HG02759 (cell line): Measurements from ENCODE around the gene CLDN3.

ENCODE experiments used
- ATAC-seq: cut with Tn5 transposase; IDR thresholded peaks from one replicate; pipeline ENCODE4 v1.9.1; 2021; ENCODE audit warnings: mild to moderate bottlenecking, moderate library complexity; ENCODE audit not compliant: unreplicated experiment

Gene CLDN3

DNA sequence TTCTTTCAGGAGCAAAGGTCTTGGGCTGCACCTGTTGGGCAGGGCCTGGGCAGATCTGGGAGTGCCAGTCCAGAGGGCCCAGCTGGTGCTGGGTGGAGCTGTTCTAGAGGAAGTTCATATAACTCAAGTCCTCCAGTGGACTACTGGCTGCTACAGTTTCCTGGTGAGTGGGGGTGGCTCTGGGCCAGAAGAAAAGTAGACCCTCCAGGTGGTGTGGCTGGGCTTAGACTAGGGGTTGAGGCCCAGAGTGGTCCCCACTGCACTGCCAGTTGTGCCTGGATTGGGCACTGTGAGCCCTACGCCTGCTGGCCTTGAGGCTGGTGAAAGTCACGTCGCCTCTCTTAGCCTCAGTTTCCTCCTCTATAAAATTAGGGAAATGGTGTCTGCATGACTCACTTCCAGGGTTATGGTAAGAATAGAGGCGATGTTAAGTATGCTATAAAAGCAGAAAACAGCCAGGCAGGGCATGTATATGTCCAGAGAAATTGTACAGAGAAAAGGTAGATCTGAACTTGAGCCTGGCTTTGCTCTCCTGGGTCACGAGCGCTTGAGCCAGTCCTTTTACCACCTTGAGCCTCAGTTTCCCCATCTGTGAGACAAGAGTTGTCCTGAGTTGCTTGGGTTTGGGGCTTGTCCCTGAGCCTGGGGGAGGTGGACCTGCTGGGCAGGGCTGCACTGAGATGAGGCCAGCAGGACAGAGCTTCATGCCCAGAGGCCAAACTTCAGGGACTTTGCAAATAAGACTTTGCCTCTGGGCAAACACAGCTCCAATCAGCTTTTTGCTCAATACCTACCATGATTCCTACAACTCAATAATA, 3.8 kb upstream of the CLDN3 start:
- no peak for ATAC-seq

DNA sequence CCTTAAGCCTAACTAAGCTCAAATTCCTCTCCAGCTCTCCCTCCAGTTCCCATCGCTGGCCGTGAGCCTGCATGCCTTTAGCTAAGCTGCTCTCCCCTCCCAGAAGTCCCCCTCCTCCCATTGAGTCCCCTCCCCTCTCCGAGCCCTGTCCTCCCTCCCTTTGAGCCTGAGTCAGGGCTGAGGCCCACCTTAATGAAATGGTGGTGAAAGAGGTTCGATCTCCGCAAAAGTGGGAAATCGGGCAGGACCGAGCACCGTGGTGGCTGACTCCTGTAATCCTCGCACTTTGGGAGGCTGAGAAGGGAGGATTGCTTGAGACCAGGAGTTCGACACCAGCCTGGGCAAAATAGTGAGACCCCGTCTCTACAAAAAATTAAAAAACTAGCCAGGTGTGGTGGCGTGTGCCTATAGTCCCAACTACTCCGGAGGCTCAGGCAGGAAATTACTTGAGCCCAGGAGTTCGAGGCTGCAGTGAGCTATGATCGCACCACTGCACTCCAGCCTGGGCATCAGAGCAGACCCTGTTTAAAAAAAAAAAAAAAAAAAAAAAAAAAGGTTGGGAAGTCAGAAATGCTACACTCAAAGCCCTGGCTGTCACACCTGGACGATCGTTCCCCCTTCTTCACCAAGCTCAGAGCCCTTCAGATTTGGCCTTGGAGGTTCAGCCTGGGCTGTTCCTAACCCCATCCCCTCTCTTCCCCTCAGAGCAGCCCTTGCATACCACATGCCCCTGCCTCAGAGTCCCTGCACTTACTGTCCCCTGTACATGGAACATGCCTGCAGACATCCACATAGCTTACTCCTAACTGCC, 995 bp upstream of the CLDN3 start:
- no peak for ATAC-seq

DNA sequence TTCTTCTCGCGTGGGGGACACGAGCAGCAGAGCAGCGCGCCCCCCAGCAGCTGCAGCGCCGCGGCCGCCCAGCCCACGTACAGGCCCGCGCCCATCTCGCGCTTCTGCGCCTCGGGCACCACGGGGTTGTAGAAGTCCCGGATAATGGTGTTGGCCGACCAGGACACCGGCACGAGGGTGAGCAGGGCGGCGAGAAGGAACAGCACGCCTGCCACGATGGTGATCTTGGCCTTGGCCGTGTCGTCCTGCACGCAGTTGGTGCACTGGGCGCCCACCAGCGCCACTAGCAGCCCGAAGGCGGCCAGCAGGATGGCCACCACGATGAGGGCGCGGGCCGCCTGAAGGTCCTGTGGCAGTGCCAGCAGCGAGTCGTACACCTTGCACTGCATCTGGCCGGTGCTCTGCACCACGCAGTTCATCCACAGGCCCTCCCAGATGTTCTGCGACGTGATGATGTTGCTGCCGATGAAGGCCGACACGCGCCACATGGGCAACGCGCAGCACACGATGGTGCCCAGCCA, 529 bp downstream of the CLDN3 start:
- ATAC-seq: no peak

DNA sequence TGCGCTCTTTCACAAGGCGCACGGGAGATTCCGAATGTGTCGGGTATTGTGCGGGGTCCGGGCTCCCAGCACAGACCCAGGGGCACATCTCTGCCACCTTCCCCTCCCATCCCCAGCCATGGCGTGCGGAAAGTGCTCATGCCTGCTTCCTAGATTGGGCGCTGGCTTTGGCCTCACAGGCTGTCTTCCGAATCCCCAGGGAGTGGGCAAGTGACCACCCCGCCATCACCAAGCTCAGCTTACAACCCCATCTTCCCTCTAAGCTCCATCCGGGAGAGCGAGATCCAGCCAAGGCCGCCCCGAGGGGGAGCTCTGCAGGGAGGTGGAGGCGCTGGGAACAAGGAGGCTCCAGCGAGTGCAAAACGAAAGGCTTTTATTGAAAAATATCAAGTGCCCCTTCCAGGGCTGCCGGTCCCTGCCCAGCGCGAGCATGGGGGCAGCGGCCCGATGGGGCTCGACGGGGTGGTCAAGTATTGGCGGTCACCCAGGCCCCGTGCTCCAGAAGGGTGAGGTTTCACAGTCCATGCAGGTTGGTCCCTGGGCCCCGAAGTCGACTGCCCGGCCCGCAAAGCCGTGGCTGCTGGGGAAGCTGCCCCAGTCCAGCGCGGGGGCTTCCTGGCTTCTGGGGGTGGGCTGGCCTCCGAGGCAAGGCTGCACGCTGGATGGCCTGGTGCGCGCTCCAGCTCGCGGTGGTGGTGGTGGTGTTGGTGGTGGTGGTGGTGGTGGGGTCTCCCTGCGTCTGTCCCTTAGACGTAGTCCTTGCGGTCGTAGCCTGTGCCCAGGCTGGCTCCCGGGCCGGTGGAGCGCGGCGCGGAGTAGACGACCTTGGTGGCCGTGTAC, 1.2 kb downstream of the CLDN3 start:
- no peak for ATAC-seq

- ATAC-seq: no peak
Observed at GRCh38 chr7:73766556-73767229, 3.4 kb downstream of the CLDN3 start.

- no peak for ATAC-seq
Observed at GRCh38 chr7:73762659-73762999, 7.4 kb downstream of the CLDN3 start.

- ATAC-seq: no peak
Observed at GRCh38 chr7:73761854-73762658, 8.0 kb downstream of the CLDN3 start.

DNA sequence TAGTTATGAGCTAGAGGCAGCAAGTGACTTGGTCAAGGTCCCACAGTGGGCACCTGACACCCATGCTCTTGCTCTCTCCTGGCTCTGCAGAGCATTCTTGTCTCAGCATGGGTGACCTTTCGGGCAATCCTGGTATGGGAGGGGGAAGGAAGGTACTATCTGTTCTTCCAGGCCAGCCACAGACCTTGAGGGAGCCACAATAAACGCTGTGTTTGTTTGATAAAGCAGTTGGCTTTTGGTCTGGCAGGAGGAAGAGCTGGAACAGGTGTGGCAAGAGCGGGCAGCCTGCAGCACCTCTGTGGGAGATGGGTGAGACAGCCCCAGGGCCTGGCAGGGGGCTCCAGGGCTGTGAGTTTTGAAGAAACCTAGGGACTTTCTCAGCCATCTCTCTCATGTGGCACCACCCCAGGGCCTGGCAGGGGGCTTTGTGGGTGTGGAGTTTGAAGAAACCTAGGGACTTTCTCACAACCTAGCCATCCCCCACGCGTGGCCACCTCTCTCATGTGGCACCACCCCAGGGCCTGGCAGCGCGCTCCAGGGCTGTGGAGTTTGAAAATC, 11.4 kb downstream of the CLDN3 start:
- no peak for ATAC-seq

- no peak for ATAC-seq
Observed at GRCh38 chr7:73749931-73750776, 19.9 kb downstream of the CLDN3 start.

- no peak for ATAC-seq
Observed at GRCh38 chr7:73746378-73746777, 23.7 kb downstream of the CLDN3 start.

DNA sequence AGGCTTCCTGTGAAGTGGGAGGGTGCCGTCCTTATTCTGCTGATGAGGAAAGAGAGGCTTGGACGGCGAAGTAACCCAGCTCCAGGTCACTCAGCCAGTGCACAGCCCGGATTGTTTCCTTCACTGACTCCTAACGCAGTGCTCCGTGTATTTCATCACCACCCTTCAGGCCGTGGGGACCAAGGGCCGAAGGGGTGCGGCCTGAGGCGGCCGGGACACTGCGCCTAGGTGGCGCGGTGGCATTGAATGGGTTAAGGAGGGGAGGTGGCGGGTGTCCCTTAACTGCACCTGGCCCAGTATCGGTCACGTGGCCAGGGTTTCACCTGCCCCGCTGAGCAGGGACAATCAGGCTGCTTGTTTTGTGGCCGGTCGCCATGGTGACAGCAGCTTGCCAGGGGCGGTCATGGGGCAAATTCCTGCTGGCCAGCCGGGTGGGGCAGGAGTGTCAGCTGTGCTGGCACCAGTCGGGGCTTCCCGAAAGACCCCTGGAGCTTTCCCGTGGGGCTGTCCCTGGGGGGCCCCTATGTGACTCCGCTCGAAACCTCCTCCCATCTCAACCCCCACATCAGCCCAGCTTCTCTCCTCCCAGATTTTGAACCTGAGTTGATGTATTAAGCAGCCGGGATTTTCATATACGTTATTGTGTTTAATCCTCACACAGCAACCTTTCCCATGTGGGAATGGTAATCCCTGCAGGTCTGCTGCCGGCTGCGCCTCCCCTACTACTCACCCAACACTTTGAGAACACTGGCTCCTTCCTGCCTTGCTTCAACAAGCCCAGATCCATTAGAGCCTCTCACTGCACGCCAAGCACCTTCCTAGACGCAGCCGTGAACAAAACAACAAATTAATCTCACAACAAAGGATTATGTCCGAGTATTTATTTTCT, 27.1 kb downstream of the CLDN3 start:
- no peak for ATAC-seq

DNA sequence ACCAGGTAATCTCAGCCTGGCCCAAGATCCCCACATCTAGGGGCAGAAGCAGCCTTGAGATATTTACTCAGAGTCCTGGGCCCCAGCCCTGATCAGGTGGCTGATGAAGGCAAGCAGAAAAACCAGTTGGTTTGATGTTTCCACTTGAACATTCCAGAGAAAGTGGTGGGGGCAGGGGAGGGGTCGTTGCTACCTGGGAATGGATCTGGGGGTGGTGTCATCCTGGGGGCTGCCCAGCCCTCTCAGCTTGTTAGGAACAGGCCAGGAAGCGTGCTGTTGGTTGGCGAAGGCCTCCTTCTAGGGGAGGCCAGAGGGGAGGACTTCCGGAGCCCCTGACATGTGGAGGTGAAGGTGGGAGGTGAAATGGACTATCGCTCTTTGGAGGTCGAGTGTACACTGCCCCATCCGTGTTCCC, 27.7 kb downstream of the CLDN3 start:
- no peak for ATAC-seq

GRCh38 chr7:73741600-73741999, 28.5 kb downstream of the CLDN3 start:
- ATAC-seq: no peak

DNA sequence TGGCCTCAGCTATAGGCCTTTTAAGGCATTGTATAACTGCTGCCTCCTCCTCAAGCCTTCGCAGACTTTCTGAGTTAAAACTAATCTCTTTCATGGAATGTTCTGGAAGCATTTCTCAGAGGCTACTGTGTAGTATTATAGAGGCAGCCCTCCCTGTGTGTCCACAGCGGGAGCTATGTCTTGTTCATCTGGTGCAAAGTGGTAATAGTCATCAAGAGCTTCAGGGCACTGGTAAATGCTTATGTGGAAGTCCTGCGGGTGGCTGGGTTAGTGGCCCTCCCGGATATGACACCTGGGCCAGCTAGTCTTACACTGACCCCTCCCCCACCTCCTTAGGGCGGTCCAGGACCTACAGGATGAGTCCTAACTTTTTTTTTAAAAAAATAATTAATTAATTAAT, 29.3 kb downstream of the CLDN3 start:
- no peak for ATAC-seq

GRCh38 chr7:73740212-73740611, 29.9 kb downstream of the CLDN3 start:
- ATAC-seq: no peak

- ATAC-seq: no peak
Observed at GRCh38 chr7:73739387-73739767, 30.7 kb downstream of the CLDN3 start.

DNA sequence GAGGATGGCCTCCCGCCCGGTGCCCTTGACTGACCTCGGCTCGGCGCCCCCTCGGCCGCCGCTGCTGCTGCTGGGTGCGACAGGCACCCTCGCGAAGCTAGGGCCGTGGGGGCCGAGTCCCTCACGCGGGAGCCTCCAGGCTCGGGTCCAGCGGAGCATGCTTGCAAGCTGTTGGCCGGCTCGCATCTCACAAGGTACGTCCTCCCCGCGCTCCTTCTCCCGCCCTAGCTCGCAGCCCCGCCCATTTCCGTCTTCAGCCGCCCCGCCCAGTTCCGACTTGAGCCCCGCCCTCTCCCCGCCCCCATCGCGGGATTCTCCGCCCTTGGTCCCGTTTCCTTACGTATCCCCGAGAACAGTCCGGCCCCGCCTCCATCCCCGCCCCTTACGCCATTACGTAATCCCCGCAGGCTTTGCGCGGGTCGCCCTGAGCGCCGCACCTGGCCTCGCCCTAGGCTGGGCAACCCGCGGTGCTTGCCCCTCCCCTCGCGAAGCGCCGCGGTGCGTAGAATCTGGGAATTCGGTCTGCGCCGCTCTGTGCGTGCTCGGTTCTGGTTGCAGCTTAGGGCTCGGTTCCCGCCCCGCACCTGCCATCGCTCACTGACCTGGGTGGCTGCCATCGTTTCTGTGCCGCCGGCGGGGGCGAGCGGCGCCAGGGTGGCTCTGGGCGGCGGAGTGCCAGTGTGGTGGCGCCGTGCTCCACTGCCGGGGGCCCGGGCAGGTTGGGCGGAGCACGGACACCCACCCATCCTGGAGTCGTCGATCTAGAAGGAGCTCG, 31.3 kb downstream of the CLDN3 start, which contains the start of gene ABHD11:
TSS of gene ABHD11 (minus strand) at position 191 of the 775 bp plus-strand sequence. CDS start at position 159, 32 bp downstream.
- peak; percentile 89 for ATAC-seq
